ENCODE results near the gene SOX8. TPM values are rescaled to one million over a fixed set of nuclear protein-coding genes. Genes with fewer than 3 reads are reported as not detected.
A peak's percentile ranks its signal among the peaks of the same experiment; 100 is the strongest.

Gene SOX8
- total RNA-seq, result 0.74 TPM

DNA sequence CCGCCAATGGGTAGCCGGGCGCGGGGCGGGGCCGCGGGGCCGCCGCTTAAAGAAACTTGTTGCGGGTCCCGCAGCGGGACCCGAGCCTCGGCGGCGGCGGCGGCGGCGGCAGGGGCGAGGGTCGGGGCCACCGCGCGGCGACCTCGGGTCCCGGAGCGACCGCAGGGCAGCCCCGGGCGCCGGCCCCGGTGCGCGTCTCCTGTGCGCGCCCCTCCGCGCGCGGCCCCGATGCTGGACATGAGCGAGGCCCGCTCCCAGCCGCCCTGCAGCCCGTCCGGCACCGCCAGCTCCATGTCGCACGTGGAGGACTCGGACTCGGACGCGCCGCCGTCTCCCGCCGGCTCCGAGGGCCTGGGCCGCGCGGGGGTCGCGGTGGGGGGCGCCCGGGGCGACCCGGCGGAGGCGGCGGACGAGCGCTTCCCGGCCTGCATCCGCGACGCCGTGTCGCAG lies at the start of gene SOX8:
Gene SOX8, plus strand, starts transcription at position 76 of the 450 bp plus-strand sequence. Its CDS starts 153 bp downstream, at position 229.
- Histone ChIP-seq H3K27ac (no peak within 1 kb of the TSS), H3K27me3 (no peaks in the 10 kb centered on the region), H3K36me3 (no peaks in the 10 kb centered on the region), H3K4me3 (peak within 1 kb of the TSS; percentile 46 to 71), H3K4me1 (peaks cover 21% of the 10 kb centered on the region), H3K9me3 (no peaks in the 10 kb centered on the region)
- intact Hi-C loops (cut with DNase I), result no loop called here
- DNase-seq (ENCODE audit: extremely low spot score in 2 of 2), result no peak
- no peak for TF ChIP-seq POLR2AphosphoS5 (IDR thresholded peaks at IDR 0.05; ENCODE audit: insufficient read depth in 1 of 2, low read depth in 1 of 2)
- TF ChIP-seq POLR2A (IDR thresholded peaks at IDR 0.05), result no peak
- TF ChIP-seq, protein P1, sequence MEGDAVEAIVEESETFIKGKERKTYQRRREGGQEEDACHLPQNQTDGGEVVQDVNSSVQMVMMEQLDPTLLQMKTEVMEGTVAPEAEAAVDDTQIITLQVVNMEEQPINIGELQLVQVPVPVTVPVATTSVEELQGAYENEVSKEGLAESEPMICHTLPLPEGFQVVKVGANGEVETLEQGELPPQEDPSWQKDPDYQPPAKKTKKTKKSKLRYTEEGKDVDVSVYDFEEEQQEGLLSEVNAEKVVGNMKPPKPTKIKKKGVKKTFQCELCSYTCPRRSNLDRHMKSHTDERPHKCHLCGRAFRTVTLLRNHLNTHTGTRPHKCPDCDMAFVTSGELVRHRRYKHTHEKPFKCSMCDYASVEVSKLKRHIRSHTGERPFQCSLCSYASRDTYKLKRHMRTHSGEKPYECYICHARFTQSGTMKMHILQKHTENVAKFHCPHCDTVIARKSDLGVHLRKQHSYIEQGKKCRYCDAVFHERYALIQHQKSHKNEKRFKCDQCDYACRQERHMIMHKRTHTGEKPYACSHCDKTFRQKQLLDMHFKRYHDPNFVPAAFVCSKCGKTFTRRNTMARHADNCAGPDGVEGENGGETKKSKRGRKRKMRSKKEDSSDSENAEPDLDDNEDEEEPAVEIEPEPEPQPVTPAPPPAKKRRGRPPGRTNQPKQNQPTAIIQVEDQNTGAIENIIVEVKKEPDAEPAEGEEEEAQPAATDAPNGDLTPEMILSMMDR (IDR thresholded peaks at IDR 0.05), result no peak

DNA sequence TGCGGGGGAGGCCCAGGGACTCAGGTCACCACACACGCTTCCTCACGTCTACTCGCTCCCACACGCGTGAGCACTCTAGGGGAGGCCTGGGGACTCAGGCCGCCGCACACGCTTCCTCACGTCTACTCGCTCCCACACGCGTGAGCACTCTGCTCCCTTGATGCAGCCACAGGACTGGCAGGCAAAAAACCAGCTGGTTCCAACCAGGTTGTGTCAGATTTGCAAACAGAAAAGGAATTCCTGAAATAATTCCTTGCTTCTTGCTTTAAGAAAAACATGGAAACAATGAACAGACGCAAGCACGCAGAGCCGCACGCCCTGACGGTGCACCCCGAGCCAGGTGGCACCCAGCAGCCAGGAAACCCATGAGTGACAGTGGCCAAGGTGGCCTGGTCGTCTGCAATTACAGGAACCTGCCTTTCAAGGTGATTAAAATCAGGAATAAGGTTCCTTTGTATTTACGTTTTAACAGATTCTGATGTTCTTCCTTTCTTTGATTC lies 48.7 kb upstream of the SOX8 start:
- peaks cover 0 to 17% of the 10 kb centered on the region in 2 donors for H3K36me3 ChIP-seq

DNA sequence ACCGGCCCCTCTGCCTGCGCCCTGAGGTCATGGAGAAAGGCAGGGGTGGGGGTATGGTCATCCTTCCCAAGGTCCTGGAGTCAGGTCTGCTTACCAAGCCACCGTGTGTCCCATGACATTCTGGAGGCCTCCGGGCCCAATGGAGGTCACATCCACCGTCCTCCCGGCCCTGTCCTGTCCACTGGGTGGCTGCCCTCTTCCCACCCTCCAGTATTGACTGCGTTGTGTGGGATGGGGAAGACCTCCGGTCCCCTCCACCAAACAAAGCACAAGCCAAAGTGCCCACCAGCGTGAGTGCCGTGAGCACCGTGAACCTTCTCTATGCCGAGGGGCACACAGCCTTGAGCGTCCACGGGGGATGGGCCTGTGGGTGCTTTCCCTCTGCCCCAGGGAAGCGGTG lies 48.0 kb upstream of the SOX8 start:
- Histone ChIP-seq H3K9me3 (no peaks in the 10 kb centered on the region), H3K27me3 (no peaks in the 10 kb centered on the region), H3K36me3 (peaks cover 0 to 17% of the 10 kb centered on the region in 2 donors), H3K4me3 (no peak overlapping the region), H3K27ac (no peak overlapping the region), H3K4me1 (no peaks in the 10 kb centered on the region)
- DNase-seq (ENCODE audit: extremely low spot score in 2 of 2), result no peak
- intact Hi-C loops (cut with DNase I), result no loop called here
- no peak for TF ChIP-seq POLR2AphosphoS5 (IDR thresholded peaks at IDR 0.05; ENCODE audit: insufficient read depth in 1 of 2, low read depth in 1 of 2)
- TF ChIP-seq, protein P1 (IDR thresholded peaks at IDR 0.05), result no peak
- no peak for TF ChIP-seq POLR2A (IDR thresholded peaks at IDR 0.05)

More for the DNA sequence above, 48.7 kb upstream of the SOX8 start:
- no peaks in the 10 kb centered on the region for H3K27me3 ChIP-seq
- H3K9me3 ChIP-seq, result no peaks in the 10 kb centered on the region
- H3K4me1 ChIP-seq, result no peaks in the 10 kb centered on the region
- intact Hi-C loops (cut with DNase I), result no loop called here
- H3K27ac ChIP-seq, result no peak overlapping the region
- H3K4me3 ChIP-seq, result no peak overlapping the region
- TF ChIP-seq, protein P1 (IDR thresholded peaks at IDR 0.05), result no peak
- TF ChIP-seq POLR2A (IDR thresholded peaks at IDR 0.05) (no peak), POLR2AphosphoS5 (IDR thresholded peaks at IDR 0.05; ENCODE audit: insufficient read depth in 1 of 2, low read depth in 1 of 2) (no peak)
- no peak for DNase-seq (ENCODE audit: extremely low spot score in 2 of 2)

DNA sequence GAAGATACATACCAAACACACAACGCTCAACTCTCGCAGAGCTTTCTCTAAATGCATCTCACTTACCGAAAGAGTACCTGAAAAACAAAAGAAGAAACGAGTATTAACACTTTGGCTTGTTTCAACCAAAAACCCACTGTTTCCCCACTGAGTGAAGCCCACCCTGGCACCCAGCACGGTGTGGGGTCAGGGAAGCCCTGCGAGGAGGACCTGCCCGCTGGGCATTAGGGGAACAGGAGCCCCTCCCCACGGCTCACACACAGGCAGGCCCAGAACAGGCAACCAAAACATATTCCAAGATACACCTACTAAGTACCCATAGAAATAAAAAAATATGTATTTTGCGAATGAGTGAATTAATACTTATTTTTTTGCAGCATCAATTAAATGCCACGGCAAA lies 47.4 kb upstream of the SOX8 start:
- Histone ChIP-seq H3K27ac (no peak overlapping the region), H3K36me3 (peaks cover 0 to 17% of the 10 kb centered on the region in 2 donors), H3K4me3 (no peak overlapping the region), H3K4me1 (no peaks in the 10 kb centered on the region), H3K27me3 (no peaks in the 10 kb centered on the region), H3K9me3 (no peaks in the 10 kb centered on the region)
- intact Hi-C loops (cut with DNase I), result no loop called here
- DNase-seq (ENCODE audit: extremely low spot score in 2 of 2), result no peak
- TF ChIP-seq POLR2A (IDR thresholded peaks at IDR 0.05), result no peak
- no peak for TF ChIP-seq POLR2AphosphoS5 (IDR thresholded peaks at IDR 0.05; ENCODE audit: insufficient read depth in 1 of 2, low read depth in 1 of 2)
- TF ChIP-seq, protein P1 (IDR thresholded peaks at IDR 0.05), result no peak

DNA sequence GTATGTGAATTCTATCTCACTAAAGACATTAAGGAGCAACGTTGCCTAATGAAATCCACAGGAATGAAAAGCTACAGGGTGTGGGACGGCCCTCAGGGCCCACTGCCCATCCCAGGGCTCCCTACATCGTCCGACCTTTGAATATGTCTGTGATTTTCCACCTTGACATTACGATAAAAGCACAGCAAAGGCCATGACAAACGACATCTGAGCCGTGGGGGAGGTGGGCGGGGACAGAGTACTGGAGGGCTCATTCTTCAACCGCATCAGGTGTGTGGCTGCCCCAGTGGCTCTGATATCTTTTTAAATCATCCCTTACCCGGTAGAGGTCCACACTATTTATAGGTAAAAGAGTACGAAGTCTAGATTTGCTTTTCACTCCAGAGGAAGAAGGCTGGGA lies 45.9 kb upstream of the SOX8 start:
- Histone ChIP-seq H3K4me1 (no peaks in the 10 kb centered on the region), H3K27ac (no peak overlapping the region), H3K9me3 (no peaks in the 10 kb centered on the region), H3K4me3 (no peak overlapping the region), H3K27me3 (no peaks in the 10 kb centered on the region), H3K36me3 (peaks cover 0 to 17% of the 10 kb centered on the region in 2 donors)
- TF ChIP-seq POLR2A (IDR thresholded peaks at IDR 0.05), result no peak
- TF ChIP-seq, protein P1 (IDR thresholded peaks at IDR 0.05), result no peak
- no peak for TF ChIP-seq POLR2AphosphoS5 (IDR thresholded peaks at IDR 0.05; ENCODE audit: insufficient read depth in 1 of 2, low read depth in 1 of 2)
- no peak for DNase-seq (ENCODE audit: extremely low spot score in 2 of 2)
- intact Hi-C loops (cut with DNase I), result no loop called here
